PC-3 (cell line): ENCODE measurements around the gene NFYB.

Experiments
- CTCF ChIP-seq: fragments of 300-600 bp; sonication (generic); conservative IDR thresholded peaks from 2 replicates; pipeline ENCODE4 v1.5.1; 2017; ENCODE audit warnings: antibody characterized with exemption, low read depth, mild to moderate bottlenecking, low read length
- EZH2 ChIP-seq: fragments of 300-600 bp; sonication (generic); IDR thresholded peaks from one replicate; pipeline ENCODE4 v1.6.1; 2017; ENCODE audit warnings: antibody characterized with exemption, mild to moderate bottlenecking, low read length; ENCODE audit not compliant: unreplicated experiment

GRCh38 chr12:104163631-104164030, 25.6 kb upstream of the NFYB start:
- TF ChIP-seq CTCF (no peak), EZH2 (no peak)
